Left colon (tissue), 2 donors: Measurements from ENCODE around the gene EPHB1. TPM values are rescaled to one million over a fixed set of nuclear protein-coding genes. Genes with fewer than 3 reads are reported as not detected.

Experiments
- ATAC-seq: fragments of 200-7000 bp; cut with Tn5 transposase; one replicate; pipeline ENCODE4 v1.9.1; 2020; ENCODE audit warnings: mild to moderate bottlenecking, moderate library complexity
- DNase-seq, 2 donors: peaks; one replicate each; pipeline ENCODE4 v3.0.0-alpha.2; 2020
- intact Hi-C, 2 donors: fragments of 100-400 bp; cut with DNase I in 1 of 2; cut with micrococcal nuclease in 1 of 2; formaldehyde crosslinking; loops; one replicate each; pipeline versions ENCODE4 v1.11.2 to v1.14.0; 2022; cut with DNase I, micrococcal nuclease
- long read RNA-seq: library from polyadenylated mRNA; unstranded; transcript quantifications from one replicate; pipeline ENCODE4 v2.0.0, GENCODE V29; 2021
- total RNA-seq, 2 donors: library from RNA; stranded (reverse); fragmentation: NEBNext Ultra II Directional; extraction: Animal tissue kit (Norgen Biotek cat#: 25700); gene quantifications; one replicate each; pipeline ENCODE4 v1.2.1, GENCODE V29; 2021
- donor health status: DM: no; HTN: no; CAD: no.
- donor health status: DM: yes; HTN: yes; CAD: no.

The EPHB1 gene
- total RNA-seq = 1 to 10 TPM in 1 of 2 donors, under 1 TPM in 1; 0.31 to 1.1 TPM
- long read RNA-seq, partial matches to known transcripts = 0 of 1 reads
- long read RNA-seq, other reads (novel, unspliced or antisense) = 1 of 1 reads

DNA sequence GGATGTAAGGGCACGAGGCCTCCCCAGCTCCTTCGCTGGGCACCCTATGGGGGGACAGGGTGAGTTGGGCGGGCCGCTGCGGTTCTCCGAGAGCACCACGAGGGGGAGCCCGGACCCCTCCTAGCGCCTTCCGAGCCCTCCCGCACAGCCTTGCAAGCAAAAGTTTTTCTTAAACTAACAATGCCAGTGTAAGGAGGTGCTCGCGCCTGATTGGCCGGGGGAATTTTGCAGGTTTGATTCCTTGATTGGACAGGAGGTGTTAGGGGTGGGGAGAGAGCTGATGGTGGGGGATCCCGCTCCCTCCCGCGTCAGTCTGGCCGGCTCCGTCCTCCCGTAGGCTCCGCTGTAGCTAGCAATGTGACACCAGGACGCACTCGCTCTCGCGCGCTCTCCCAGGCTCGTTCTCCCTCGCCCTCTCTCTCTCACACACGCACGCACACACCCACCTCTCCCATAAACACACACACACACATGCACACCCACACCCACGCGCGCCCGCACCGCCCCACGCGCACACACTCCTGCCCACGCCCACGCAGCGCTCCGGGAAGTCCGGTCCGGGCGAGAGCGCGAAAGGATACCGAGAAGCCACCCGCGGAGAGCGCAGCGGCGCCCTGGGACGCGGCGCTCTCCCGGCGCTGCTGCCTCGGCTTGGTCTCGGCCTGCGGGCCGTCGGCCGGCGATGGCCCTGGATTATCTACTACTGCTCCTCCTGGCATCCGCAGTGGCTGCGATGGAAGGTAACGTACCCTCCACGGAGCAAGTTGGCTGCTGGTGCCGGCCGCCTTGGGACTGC is at the start of gene EPHB1:
Gene EPHB1 (plus strand): TSS at position 311 of the 796 bp plus-strand sequence.
- ATAC-seq (peak; percentile 93), DNase-seq (peak; percentile 76)
- intact Hi-C loops = loop anchor here in 1 of 2 donors (10.0 kb wide), 1 partner anchor 710 kb away; no protein-coding TSS in a partner anchor

DNA sequence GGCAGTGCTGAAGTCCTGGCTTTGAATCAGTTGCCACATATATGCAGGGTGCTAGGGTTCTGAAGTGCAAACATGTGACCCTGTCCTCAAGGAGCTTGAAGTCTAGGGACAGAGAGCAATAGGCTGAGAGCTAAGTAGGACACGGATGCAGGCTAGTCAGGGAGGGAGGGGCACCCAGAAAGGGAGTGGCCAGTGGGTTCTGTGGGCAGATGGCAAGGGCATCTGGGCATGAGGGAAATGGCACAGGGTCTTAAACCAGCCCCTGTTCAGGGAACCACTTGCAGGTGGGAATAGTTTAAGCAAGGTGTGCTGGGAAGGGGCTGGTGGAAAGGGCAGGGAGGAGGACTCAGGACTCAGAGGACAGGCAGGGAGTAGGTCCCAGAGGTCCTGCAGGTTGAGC is 46.4 kb upstream of the EPHB1 start:
- ATAC-seq (no peak), DNase-seq (no peak)
- intact Hi-C loops = no loop called here

DNA sequence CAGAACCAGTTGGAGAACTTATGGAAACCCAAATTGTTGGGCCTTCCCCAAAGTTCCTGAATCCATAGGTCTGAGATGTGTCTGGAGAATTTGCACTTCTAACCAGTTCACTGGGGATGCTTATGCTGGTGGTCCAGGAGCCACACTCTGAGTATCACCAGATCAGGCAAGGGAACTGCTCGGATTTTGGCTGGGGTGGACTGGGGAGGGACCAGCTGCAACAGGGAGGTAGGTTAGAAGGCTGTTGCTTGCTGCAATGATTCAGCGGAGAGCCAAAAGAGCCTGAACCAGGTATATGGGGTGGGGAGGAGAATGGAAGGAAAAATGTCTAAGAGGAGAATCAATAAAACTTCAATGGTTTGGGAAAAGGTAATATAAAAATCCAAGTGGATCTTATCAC is 45.9 kb upstream of the EPHB1 start:
- DNase-seq (no peak), ATAC-seq (no peak)
- intact Hi-C loops = no loop called here

DNA sequence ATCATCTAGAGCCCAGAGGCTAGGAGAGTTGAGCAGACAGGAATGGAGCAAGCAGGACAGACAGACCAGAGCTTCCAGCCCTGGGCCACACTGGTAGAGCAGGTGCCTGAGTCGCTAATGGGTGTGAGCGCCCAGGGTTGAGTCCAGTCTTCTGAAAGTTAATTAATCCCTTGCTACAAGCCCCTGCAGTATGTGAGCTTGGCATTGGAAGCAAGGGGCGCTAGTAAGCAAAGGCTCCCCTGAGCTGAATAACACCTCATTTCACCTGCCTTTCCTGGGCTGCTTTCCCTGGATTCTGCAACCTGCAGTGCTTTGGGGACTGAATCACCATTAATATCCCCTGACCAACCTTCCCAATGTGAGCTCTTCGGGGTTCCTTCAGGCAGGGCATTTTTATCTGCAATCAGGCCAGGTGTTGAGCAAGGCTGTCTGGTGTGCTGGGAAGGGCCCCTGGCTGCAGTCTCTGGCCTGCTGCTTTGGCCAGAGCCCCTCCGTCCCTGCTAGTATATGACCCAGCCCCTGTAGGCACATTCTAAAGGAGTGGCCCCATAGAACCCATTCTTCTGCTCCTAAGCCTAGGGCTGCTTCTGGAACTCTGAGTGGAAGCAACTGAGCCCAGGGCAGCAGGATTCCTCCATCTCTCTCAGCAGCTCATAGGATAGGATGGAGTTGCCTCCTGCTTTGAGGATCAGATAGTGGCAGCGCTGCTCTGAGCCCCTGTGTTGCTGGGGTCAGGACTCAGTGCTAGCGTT is 45.1 kb upstream of the EPHB1 start:
- DNase-seq (no peak), ATAC-seq (no peak)
- intact Hi-C loops = no loop called here

DNA sequence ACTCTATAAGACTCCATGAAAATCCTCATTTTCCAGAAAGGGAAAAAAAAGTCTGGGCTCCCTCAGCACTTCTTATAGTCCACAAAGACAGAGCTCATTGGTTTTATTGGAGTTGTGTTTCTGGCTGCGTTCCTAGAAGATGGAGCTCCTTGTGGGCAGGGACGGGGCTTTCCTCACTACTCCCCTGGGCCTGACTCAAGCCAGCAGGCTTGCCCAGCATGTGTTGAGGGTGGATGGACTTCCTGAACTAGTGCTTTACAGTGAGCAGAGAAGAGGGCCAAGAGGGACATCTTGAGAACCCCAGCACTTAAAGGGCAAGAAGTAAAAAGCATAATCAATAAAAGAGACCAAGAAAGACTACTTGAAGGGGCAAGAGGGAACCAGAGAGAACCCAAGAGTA is 43.2 kb upstream of the EPHB1 start:
- intact Hi-C loops = no loop called here
- ATAC-seq = no peak
- no peak for DNase-seq

DNA sequence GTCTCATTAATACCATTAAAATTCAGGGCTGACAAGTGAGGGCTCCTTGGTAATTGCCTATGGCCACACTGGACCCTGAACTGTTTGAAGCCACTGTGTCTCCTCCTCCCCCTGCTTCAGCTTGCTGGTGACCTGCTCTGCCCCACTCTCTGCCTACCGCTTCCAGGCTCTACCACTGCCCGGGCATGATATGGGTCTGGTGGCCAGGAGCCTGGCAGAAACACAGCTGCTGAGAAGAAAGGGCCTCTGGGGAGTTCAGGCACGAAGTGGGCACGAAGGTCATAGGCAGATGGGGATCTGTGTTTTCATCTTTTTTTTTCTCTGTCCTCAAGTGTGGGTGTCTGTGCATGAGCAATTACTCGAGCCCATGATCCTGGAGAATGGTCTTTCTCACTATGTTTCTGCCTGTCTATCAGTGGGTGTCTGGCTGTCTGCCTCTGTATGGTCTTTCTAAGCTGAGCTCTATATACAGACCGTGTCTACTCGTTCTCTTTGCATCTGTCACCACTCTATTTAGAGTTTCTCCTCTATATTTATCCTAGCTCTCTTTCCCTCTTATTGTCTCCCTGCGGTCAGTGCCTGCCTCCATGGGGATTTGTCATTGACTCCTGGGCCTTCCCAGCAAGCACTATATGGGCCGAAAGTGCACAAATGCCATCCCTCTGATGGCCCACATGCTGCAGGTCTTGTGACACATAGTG is 42.1 kb upstream of the EPHB1 start:
- no peak for DNase-seq
- intact Hi-C loops = no loop called here

DNA sequence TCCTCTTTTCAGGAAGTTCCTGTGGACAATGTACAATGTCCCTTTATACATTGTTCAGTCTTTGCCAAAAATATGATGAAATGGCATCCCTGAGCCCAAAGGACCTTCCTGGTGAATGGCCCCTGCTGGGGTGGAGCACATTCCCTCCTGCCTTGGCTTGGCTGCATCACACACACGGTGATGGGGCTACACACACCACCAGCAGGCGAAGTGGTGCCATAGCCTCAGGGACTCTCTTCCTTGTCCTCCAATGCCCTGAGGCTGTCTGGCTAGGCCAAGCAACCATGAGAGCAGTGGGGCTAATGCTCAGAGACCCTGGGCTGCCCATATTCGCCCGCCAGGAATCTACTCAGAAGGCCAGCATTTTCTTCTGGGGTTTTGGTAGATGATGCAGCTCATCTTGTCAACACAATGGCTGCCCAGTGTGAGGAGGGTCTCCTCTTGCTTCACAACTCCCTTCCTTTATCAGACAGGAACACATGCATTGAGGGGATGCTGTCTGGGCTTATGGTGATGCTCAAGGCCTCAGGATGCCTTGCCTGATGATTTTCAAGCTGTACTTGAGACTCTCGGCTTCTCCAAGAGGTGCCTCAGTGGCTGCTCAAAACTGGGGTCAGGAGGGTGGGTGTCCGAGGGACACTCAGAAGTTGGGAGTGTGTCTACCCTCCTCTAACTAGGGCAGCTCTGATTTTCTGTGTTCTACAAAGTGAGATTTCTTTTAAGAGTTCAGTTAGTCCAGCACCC is 40.9 kb upstream of the EPHB1 start:
- ATAC-seq (no peak), DNase-seq (no peak)
- intact Hi-C loops = no loop called here

More for the DNA sequence above, 42.1 kb upstream of the EPHB1 start:
- no peak for ATAC-seq

DNA sequence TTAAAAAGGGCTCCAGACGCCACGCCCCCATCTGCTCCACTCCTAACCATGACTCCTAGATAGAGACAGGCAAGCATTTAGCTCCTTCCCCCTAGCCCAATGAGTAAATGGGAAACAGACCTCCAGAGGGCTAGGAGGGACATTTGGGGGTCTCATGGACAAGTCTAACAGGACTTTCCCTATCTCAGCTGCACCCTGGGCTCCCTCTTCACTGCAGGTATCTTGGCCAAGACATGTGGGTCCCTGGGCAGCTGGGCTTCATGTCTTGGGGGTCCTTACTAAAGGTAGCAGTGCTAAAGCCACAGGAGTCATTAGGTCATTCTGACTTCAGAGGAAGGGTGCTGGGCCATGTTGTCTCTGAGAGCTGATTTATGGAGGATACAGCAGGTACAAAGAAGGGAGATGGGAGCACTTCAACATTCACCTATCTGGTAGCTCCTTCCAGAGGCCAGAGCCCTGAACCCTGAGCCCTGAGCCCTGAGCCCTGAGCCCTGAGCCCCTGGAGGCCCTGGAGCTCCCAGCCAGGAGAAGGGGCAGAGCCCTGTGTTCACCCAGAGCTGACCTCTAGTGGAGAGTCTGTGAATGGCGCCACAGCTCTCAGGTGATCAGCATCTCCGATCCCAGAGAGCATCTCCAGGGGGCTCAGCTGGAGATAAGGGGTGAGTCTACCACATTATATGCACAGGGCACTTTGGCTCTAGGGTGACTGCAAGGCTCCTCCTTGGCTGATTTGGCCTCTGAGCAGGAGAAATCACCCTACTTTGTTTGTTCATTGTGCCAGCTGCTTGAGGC is 40.1 kb upstream of the EPHB1 start:
- ATAC-seq (peak; percentile 46), DNase-seq (peak in 1 of 2 donors; percentile 32)
- intact Hi-C loops = no loop called here

DNA sequence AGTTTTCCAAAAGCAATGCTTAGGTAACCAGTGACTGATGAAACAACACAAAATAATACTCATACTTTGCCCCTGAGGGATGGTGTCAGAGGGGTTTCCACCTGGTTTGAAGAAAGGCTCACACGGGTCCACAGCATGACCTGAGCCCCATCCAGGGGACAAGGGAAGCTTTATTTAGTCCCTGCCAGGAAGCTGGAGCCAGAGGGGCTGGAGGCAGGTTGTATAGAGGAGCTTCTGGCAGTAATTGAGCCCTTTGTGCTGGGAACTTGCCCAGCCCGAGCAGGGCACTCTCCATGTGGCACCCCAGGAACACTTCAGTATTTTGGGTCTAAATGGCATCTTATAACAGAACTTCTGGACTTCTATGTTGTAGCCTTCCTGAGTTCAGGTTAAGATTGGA is 39.2 kb upstream of the EPHB1 start:
- DNase-seq = no peak
- ATAC-seq = no peak
- intact Hi-C loops = no loop called here

DNA sequence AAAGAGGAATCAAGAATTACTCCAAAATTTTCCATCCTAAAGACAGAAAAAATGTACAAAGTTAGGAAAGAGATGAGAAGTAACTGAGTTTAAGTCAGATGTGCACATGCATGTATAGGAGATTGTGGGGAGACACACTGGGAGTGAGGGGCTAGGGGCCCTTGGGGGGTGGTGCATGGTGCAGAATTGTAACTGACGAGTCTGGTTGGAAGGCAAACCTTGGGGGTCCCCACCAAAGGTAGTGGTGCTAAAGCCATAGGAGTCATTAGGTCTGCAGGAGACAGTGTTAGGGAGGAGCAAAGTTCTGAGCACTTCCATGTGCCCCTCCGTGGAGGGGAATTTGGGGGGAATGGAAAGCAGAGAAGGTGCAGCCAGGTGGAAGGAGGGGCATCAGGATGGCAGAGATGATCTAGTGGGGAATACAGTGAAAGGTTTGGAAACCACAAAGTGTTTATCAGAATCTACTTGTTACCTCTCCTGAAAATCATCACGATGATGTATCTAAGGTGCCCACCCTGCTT is 37.5 kb upstream of the EPHB1 start:
- ATAC-seq = no peak
- intact Hi-C loops = no loop called here

DNA sequence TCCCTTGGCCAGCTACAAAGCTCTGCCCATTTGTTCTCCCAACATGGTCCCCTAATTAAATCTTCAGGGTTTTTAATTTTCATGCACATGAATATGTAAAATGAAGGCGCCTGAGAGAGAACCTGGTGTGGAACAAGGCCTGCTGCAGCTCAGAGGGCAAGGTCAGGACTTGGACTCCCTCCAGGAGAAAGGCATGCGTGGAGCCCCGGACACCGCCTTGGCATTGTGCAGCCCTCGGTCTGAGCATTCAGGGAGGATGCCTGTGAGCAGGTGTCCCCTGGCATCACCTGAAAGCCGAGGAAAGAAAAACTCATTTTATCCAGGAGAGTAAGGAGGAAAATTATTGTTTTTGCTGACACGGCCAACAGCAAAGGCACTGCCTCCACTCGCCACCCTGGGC is 33.8 kb upstream of the EPHB1 start:
- ATAC-seq = no peak
- intact Hi-C loops = no loop called here
- no peak for DNase-seq

More for the DNA sequence above, 37.5 kb upstream of the EPHB1 start:
- DNase-seq = no peak

DNA sequence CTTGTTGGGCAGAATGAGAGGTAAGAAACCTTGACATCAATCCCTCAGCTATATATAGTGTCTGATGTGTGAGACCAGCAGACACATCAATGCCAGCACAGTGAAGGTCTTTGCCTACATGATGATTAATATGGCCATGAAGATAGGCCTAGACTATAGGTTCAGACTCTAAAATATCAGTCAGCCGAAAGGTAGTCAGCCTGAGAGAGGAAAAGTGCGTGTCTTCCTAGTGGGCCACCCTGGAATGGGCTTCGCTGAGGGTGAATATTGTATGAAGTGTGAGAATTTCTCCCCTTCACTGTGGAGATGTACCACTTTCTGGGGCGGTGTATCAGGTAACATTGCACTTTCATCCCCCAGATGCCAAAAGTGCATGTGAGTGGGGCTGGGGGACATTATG is 33.0 kb upstream of the EPHB1 start:
- no peak for DNase-seq
- intact Hi-C loops = no loop called here
- ATAC-seq = no peak

DNA sequence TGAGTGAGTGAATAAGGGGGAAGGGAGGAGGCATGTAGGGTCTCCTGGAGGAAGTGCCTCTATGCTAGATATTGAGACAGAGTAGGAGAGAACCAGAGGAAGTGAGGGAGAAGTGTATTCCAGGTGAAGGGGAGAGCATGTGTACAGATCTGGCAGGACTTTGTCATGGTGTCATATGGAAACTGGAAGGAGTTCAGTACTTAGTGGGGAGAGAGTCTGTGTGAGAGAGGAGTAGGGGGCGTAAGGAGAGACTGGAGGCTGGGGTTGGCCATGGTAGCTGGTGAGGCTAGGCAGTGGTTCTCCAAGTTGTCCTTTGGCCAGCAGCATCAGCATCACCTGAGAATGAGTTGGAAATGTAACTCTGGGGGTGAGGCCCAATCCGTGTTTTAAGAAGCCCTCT is 29.6 kb upstream of the EPHB1 start:
- no peak for ATAC-seq
- DNase-seq = no peak
- intact Hi-C loops = no loop called here

DNA sequence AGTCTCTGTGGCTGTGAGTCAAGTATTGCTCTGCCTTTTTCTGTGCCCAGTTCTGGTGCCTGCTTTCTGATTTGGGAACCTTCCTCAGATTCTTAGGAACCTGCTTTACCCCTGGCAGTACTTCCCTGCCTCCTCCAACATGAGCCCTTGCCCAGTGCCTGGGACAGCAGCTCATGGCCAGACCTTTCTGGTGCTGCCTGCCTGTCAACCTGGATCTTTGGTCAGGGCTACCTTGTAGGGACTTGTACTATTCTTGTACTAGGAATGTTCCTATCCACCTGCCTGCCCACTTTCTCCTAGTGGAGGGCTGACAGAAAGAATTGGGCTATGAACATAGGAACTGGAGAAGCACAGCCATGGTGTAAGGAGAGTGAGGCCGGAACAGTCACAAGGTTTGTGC is 28.8 kb upstream of the EPHB1 start:
- intact Hi-C loops = no loop called here
- ATAC-seq (no peak), DNase-seq (no peak)

DNA sequence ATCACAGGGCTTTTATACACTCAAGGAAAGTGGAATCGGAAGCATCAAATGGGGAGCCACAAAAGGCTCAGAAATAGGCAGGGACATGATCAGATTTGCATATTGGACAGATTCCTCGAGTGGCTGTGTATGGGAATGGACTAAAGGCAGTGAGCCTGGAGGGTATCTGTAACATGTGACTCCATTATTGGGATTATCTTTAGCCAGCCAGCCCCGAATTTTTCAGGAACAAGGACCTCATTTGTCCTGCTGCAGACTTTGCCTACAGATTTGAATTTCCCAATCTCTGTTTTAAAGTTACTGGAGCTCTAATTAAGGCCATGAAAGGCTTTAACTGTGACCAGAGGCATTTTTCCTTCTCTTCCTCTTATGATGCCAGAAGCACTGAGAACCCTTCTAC is 26.9 kb upstream of the EPHB1 start:
- no peak for ATAC-seq
- DNase-seq = no peak
- intact Hi-C loops = no loop called here

DNA sequence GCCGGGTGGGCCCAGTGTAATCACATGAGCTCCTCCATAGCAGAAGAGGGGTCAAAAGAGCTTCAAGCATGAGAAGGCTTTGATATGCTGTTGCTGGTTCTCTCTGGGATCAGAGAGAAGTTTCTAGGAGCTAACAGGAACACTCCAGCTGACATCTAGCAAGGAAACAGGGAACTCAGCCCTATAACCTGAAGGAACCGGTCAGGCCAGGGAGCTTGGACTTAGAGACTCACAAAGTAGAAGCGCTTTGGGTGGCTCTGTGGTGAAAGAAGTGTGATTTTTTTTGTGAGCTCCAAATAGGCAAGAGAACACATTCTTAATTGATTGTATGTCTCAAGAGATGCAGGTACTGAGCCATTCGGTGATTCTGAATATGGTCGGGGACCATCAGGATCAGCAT is 26.2 kb upstream of the EPHB1 start:
- DNase-seq (no peak), ATAC-seq (no peak)
- intact Hi-C loops = no loop called here

DNA sequence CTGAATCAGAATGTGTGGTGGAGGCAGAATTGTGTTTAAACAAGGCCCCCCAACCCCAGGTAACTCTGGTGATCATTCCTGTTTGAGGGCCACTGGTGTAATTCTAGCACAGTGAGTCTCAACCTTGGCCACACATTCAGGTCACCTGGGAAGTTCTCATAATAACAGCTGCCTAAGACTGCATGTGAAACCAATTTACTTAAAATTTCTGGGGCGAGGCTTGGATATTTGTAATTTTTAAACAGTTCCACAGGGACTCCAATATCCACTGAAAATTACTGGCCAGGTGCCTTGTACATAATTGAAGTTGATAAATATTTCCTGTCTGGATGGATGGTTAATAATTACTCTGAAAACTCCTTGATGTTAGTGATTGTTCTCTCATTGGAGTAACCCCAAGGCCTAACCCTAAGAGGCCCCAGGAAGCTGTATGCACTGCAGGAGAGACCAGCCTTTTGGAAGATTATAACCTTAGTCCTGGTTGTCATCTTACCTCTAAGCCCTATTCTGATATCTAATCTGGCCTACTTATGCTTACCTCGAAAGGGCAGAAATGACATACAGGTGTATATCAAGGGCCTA is 25.7 kb upstream of the EPHB1 start:
- DNase-seq (no peak), ATAC-seq (no peak)
- intact Hi-C loops = no loop called here

DNA sequence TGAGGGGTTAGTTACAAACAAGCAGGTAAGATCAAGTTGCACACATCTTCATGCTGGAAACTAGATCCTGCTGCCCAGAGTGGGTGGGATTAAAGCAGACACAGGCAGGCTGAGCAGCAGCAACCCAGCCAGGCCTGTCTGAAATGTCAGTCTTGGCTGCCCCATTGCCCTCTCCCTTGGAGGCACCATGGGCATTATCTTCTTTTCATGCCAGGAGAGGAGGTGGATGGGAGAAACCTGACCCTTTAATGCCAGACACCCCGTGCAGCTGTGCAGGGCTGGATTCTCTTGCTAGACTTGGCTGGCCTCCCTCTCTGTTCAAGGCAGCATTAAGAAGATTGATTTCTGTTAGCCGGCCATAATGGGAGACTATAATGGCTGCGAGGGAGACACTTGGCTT is 23.0 kb upstream of the EPHB1 start:
- ATAC-seq = no peak
- intact Hi-C loops = no loop called here
- DNase-seq = no peak
